CD4-positive, alpha-beta T cell (primary cell): ENCODE results near the gene NPAS3. TPM values are rescaled to one million over a fixed set of nuclear protein-coding genes. Genes with fewer than 3 reads are reported as not detected.

ENCODE experiments used
- ATAC-seq: fragments of 200-7000 bp; cut with Tn5 transposase; one replicate; pipeline ENCODE4 v1.10.0; 2022; ENCODE audit warnings: mild to moderate bottlenecking; ENCODE audit not compliant: poor library complexity
- CTCF ChIA-PET: fragments of 350-600 bp; sonication (Branson Sonifier 250); formaldehyde crosslinking; loops from one replicate; lab custom pipeline; 2021; ENCODE audit warnings: antibody characterized with exemption, inconsistent platforms; lab: Charles Lee
- POLR2A ChIA-PET: fragments of 350-600 bp; sonication (Branson Sonifier 250); formaldehyde crosslinking; loops from one replicate; lab custom pipeline; 2021; ENCODE audit warnings: antibody characterized with exemption, inconsistent platforms; lab: Charles Lee
- DNase-seq, 14 experiments: peaks; one replicate each; pipeline ENCODE4 v3.0.0-alpha.2; 2013 to 2020; ENCODE audit warnings: mixed read lengths in 2 of 14
- H3K27ac ChIP-seq, 2 donors: one replicate each; pipeline versions ENCODE4 v1.5.1 to v1.7.0; 2013; ENCODE audit warnings: low read length in 2 of 2, low read depth in 1 of 2, mild to moderate bottlenecking in 1 of 2
- H3K27me3 ChIP-seq, 2 experiments: 1 replicate in 1 of 2; 2 replicates in 1 of 2; pipeline versions ENCODE4 v1.6.1 to v1.7.0; 2013; ENCODE audit warnings: low read length in 2 of 2, control low read depth in 1 of 2, mild to moderate bottlenecking in 1 of 2, moderate library complexity in 1 of 2; ENCODE audit not compliant: insufficient read depth in 2 of 2, control insufficient read depth in 1 of 2
- H3K36me3 ChIP-seq: one replicate; pipeline ENCODE4 v1.6.1; 2013; ENCODE audit warnings: low read length, control low read depth; ENCODE audit not compliant: insufficient read depth
- H3K4me1 ChIP-seq: one replicate; pipeline ENCODE4 v1.6.1; 2013; ENCODE audit warnings: low read length, control low read depth; ENCODE audit not compliant: insufficient read depth
- H3K4me3 ChIP-seq: one replicate; pipeline ENCODE4 v1.5.1; 2013; ENCODE audit warnings: mild to moderate bottlenecking, low read length, moderate library complexity
- H3K9me3 ChIP-seq, 2 experiments: 1 replicate in 1 of 2; 2 replicates in 1 of 2; pipeline versions ENCODE4 v1.6.1 to v1.7.0; 2013; ENCODE audit warnings: low read length in 2 of 2, mild to moderate bottlenecking in 2 of 2, control low read depth in 1 of 2, moderate library complexity in 1 of 2; ENCODE audit not compliant: control insufficient read depth in 1 of 2, insufficient read depth in 1 of 2
- H3K27ac Mint-ChIP-seq: one replicate; pipeline ENCODE4 v1.8.0; 2020; ENCODE audit warnings: mixed read lengths
- H3K27me3 Mint-ChIP-seq: one replicate; pipeline ENCODE4 v1.8.0; 2021; ENCODE audit warnings: mixed read lengths
- H3K36me3 Mint-ChIP-seq: one replicate; pipeline ENCODE4 v1.8.0; 2021; ENCODE audit warnings: low read depth, mixed read lengths
- H3K4me1 Mint-ChIP-seq: one replicate; pipeline ENCODE4 v1.8.0; 2021; ENCODE audit warnings: low read depth, mixed read lengths
- H3K4me3 Mint-ChIP-seq: one replicate; pipeline ENCODE4 v1.8.0; 2020; ENCODE audit warnings: mild to moderate bottlenecking, mixed read lengths
- H3K9me3 Mint-ChIP-seq: one replicate; pipeline ENCODE4 v1.8.0; 2020; ENCODE audit warnings: mixed read lengths
- CTCF ChIP-seq: fragments of 200-600 bp; IDR thresholded peaks from one replicate; pipeline ENCODE4 v1.8.0; 2022; ENCODE audit warnings: antibody characterized with exemption, mild to moderate bottlenecking
- intact Hi-C, 2 experiments: fragments of 100-400 bp; cut with DNase I in 1 of 2; cut with micrococcal nuclease in 1 of 2; formaldehyde crosslinking; loops; one replicate each; pipeline versions ENCODE4 v1.15.1 to v1.9.0; 2023 to 2025; cut with DNase I, micrococcal nuclease
- total RNA-seq, 174 experiments: library from RNA in 2 of 174; stranded (reverse) in 2 of 174; gene quantifications; one replicate each; pipeline ENCODE4 v1.2.3 and lab custom pipeline; 2021 to 2026

Gene NPAS3
- total RNA-seq, 2 experiments from 2014 or later = not detected

- no peak overlapping the region for H3K27ac ChIP-seq
- ATAC-seq = no peak
- no peak overlapping the region for H3K27ac Mint-ChIP-seq
- intact Hi-C loops = no loop called here
- POLR2A ChIA-PET = no interaction called here
- no peaks in the 10 kb centered on the region for H3K4me1 Mint-ChIP-seq
- H3K36me3 ChIP-seq = no peaks in the 10 kb centered on the region
- H3K36me3 Mint-ChIP-seq = no peaks in the 10 kb centered on the region
- no peak for TF ChIP-seq CTCF
- CTCF ChIA-PET = no interaction called here
- DNase-seq = peak in 1 of 14 experiments; percentile 3
- H3K9me3 ChIP-seq = no peaks in the 10 kb centered on the region
- no peaks in the 10 kb centered on the region for H3K4me1 ChIP-seq
- H3K9me3 Mint-ChIP-seq = no peaks in the 10 kb centered on the region
- no peak overlapping the region for H3K4me3 ChIP-seq
- H3K27me3 Mint-ChIP-seq = peaks cover 4% of the 10 kb centered on the region
- H3K27me3 ChIP-seq = no peaks in the 10 kb centered on the region
- no peak overlapping the region for H3K4me3 Mint-ChIP-seq
Observed at GRCh38 chr14:33676135-33676566, 737.5 kb downstream of the NPAS3 start.

- no peak overlapping the region for H3K4me3 Mint-ChIP-seq
- POLR2A ChIA-PET = no interaction called here
Observed at GRCh38 chr14:33676891-33677290, 738.2 kb downstream of the NPAS3 start.

GRCh38 chr14:33678005-33678404, 739.3 kb downstream of the NPAS3 start:
- Histone ChIP-seq H3K4me1 (no peaks in the 10 kb centered on the region), H3K36me3 (no peaks in the 10 kb centered on the region), H3K27me3 (no peaks in the 10 kb centered on the region), H3K9me3 (no peaks in the 10 kb centered on the region), H3K27ac (no peak overlapping the region), H3K4me3 (no peak overlapping the region)
- DNase-seq (no peak), ATAC-seq (no peak)
- CTCF ChIA-PET = no interaction called here
- intact Hi-C loops = no loop called here
- no peak for TF ChIP-seq CTCF
- Mint-ChIP-seq H3K4me3 (no peak overlapping the region), H3K4me1 (no peaks in the 10 kb centered on the region), H3K9me3 (no peaks in the 10 kb centered on the region), H3K36me3 (no peaks in the 10 kb centered on the region), H3K27ac (no peak overlapping the region), H3K27me3 (peaks cover 4% of the 10 kb centered on the region)
- POLR2A ChIA-PET = no interaction called here

More at GRCh38 chr14:33676891-33677290, 738.2 kb downstream of the NPAS3 start:
- Histone ChIP-seq H3K27ac (no peak overlapping the region), H3K4me3 (no peak overlapping the region), H3K4me1 (no peaks in the 10 kb centered on the region), H3K36me3 (no peaks in the 10 kb centered on the region), H3K27me3 (no peaks in the 10 kb centered on the region), H3K9me3 (no peaks in the 10 kb centered on the region)
- Mint-ChIP-seq H3K4me1 (no peaks in the 10 kb centered on the region), H3K36me3 (no peaks in the 10 kb centered on the region), H3K27me3 (peaks cover 4% of the 10 kb centered on the region), H3K9me3 (no peaks in the 10 kb centered on the region), H3K27ac (no peak overlapping the region)
- intact Hi-C loops = no loop called here
- TF ChIP-seq CTCF = no peak
- CTCF ChIA-PET = no interaction called here
- DNase-seq (no peak), ATAC-seq (no peak)
